Neural cell (in vitro differentiated cells): ENCODE measurements around the gene CELSR1.

Experiments used
- CTCF ChIP-seq: fragments of 450-650 bp; IDR thresholded peaks from 2 replicates; pipeline ENCODE4 v1.5.1; 2014; ENCODE audit warnings: antibody characterized with exemption, mild to moderate bottlenecking, moderate library complexity; ENCODE audit not compliant: poor library complexity, severe bottlenecking
- EP300 ChIP-seq: fragments of 450-650 bp; conservative IDR thresholded peaks from 2 replicates; pipeline ENCODE4 v1.6.1; 2014; ENCODE audit warnings: antibody characterized with exemption, mild to moderate bottlenecking, moderate library complexity; ENCODE audit not compliant: poor library complexity, severe bottlenecking
- EZH2 ChIP-seq: fragments of 200-600, 300-800 bp; shearing (Covaris generic), sonication (generic); IDR thresholded peaks from 2 replicates; pipeline ENCODE4 v1.6.1; 2014; ENCODE audit warnings: antibody characterized with exemption, low read length, borderline replicate concordance, mild to moderate bottlenecking; ENCODE audit not compliant: insufficient read depth, poor library complexity, severe bottlenecking
- POLR2AphosphoS5 ChIP-seq: IDR thresholded peaks from 2 replicates; pipeline ENCODE4 v1.6.1; 2012
- TAF1 ChIP-seq: IDR thresholded peaks from 2 replicates; pipeline ENCODE4 v1.6.1; 2012; ENCODE audit warnings: low read depth

GRCh38 chr22:46351767-46352166, 185.7 kb downstream of the CELSR1 start:
- no peak for TF ChIP-seq EZH2
- TF ChIP-seq TAF1: no peak
- no peak for TF ChIP-seq CTCF
- no peak for TF ChIP-seq POLR2AphosphoS5
- TF ChIP-seq EP300: no peak
